IMR-90 (cell line): Measurements from ENCODE around the gene CD177. TPM values are rescaled to one million over a fixed set of nuclear protein-coding genes. Genes with fewer than 3 reads are reported as not detected.
"Not testable (repeated sequence)": the region's sequence is repeated elsewhere in the genome, so short reads cannot be mapped to it uniquely, and the experiment has no call there.

Experiments
- ATAC-seq: fragments of 200-7000 bp; cut with Tn5 transposase; 2 replicates; pipeline ENCODE4 v1.9.1; 2020; ENCODE audit warnings: low read depth, mild to moderate bottlenecking, moderate library complexity
- BruUV-seq: library from RNA; stranded (reverse); fragments of 400-500 nt; replicated peaks from 2 replicates; lab custom pipeline; 2021; lab: Mats Ljungman, UMichigan
- CTCF ChIA-PET: fragments of 300-600 bp; formaldehyde crosslinking; extraction: SDS; loops from one replicate; lab custom pipeline; 2021; ENCODE audit warnings: antibody characterized with exemption; lab: Yijun Ruan, JAX
- POLR2A ChIA-PET: fragments of 300-600 bp; sonication (Branson Sonifier 250); formaldehyde crosslinking; loops from one replicate; lab custom pipeline; 2022; ENCODE audit warnings: antibody characterized with exemption; ENCODE audit not compliant: unreplicated experiment; lab: Charles Lee
- DNase-seq: peaks from one replicate; pipeline ENCODE4 v3.0.0; 2013
- H2AFZ ChIP-seq: replicated peaks from 2 replicates; pipeline ENCODE3; 2013; ENCODE audit warnings: low read length, mild to moderate bottlenecking; ENCODE audit not compliant: poor library complexity
- H2AK5ac ChIP-seq: 2 replicates; pipeline ENCODE4 v1.6.1; 2013; ENCODE audit warnings: low read depth, low read length, inconsistent platforms
- H2AK9ac ChIP-seq: replicated peaks from 2 replicates; pipeline ENCODE3; 2013; ENCODE audit warnings: mild to moderate bottlenecking, low read depth, low read length, moderate library complexity; ENCODE audit not compliant: poor library complexity
- H2BK120ac ChIP-seq: 2 replicates; pipeline ENCODE4 v1.6.1; 2013; ENCODE audit warnings: low read depth, low read length, inconsistent platforms
- H2BK15ac ChIP-seq: 3 replicates; pipeline ENCODE4 v1.6.1; 2013; ENCODE audit warnings: low read depth, low read length, inconsistent platforms
- H2BK20ac ChIP-seq: 2 replicates; pipeline ENCODE4 v1.6.1; 2013; ENCODE audit warnings: low read depth, mild to moderate bottlenecking, inconsistent platforms, low read length, moderate library complexity
- H2BK5ac ChIP-seq: 2 replicates; pipeline ENCODE4 v1.6.1; 2013; ENCODE audit warnings: mild to moderate bottlenecking, low read depth, low read length, inconsistent platforms; ENCODE audit not compliant: poor library complexity, severe bottlenecking
- H3K14ac ChIP-seq: replicated peaks from 2 replicates; pipeline ENCODE4 v1.6.1; 2013; ENCODE audit warnings: low read depth, low read length, inconsistent platforms
- H3K18ac ChIP-seq: 2 replicates; pipeline ENCODE4 v1.6.1; 2013; ENCODE audit warnings: low read depth, low read length, control low read depth
- H3K23ac ChIP-seq: 2 replicates; pipeline ENCODE4 v1.6.1; 2013; ENCODE audit warnings: low read depth, low read length, inconsistent platforms
- H3K27ac ChIP-seq: 2 replicates; pipeline ENCODE4 v1.5.1; 2013; ENCODE audit warnings: mild to moderate bottlenecking, control low read depth, low read length; ENCODE audit not compliant: insufficient read depth
- H3K27me3 ChIP-seq: 2 replicates; pipeline ENCODE4 v1.6.1; 2013; ENCODE audit warnings: low read length; ENCODE audit not compliant: control insufficient read depth, insufficient read depth
- H3K36me3 ChIP-seq: 2 replicates; pipeline ENCODE4 v1.6.1; 2013; ENCODE audit warnings: low read length, mixed read lengths; ENCODE audit not compliant: control insufficient read depth, insufficient read depth
- H3K4ac ChIP-seq: 2 replicates; pipeline ENCODE4 v1.6.1; 2013; ENCODE audit warnings: low read depth, low read length, inconsistent platforms
- H3K4me1 ChIP-seq: 2 replicates; pipeline ENCODE4 v1.6.1; 2013; ENCODE audit warnings: low read length, mixed read lengths; ENCODE audit not compliant: control insufficient read depth, insufficient read depth
- H3K4me2 ChIP-seq: 2 replicates; pipeline ENCODE4 v1.6.1; 2013; ENCODE audit warnings: low read depth, mild to moderate bottlenecking, control low read depth, low read length, moderate library complexity
- H3K4me3 ChIP-seq: 2 replicates; pipeline ENCODE4 v1.5.1; 2013; ENCODE audit warnings: low read depth, mild to moderate bottlenecking, control low read depth, low read length, moderate library complexity; ENCODE audit not compliant: insufficient read depth
- H3K56ac ChIP-seq: 2 replicates; pipeline ENCODE4 v1.6.1; 2013; ENCODE audit warnings: low read length, inconsistent platforms; ENCODE audit not compliant: insufficient read depth; ENCODE audit errors: extremely low read depth
- H3K79me1 ChIP-seq, 2 experiments: 2 replicates each; pipeline ENCODE4 v1.6.1; 2013; ENCODE audit warnings: low read length in 2 of 2, inconsistent platforms in 1 of 2, low read depth in 1 of 2
- H3K9ac ChIP-seq: 2 replicates; pipeline ENCODE4 v1.6.1; 2013; ENCODE audit warnings: low read depth, low read length, control low read depth
- H3K9me1 ChIP-seq: 2 replicates; pipeline ENCODE4 v1.6.1; 2013; ENCODE audit warnings: low read length, inconsistent platforms; ENCODE audit not compliant: insufficient read depth
- H3K9me3 ChIP-seq: 2 replicates; pipeline ENCODE4 v1.6.1; 2013; ENCODE audit warnings: low read length; ENCODE audit not compliant: control insufficient read depth, insufficient read depth
- H4K20me1 ChIP-seq: 2 replicates; pipeline ENCODE4 v1.6.1; 2013; ENCODE audit warnings: low read length, inconsistent platforms; ENCODE audit not compliant: insufficient read depth
- H4K5ac ChIP-seq: 2 replicates; pipeline ENCODE4 v1.6.1; 2013; ENCODE audit warnings: mild to moderate bottlenecking, low read depth, low read length, control low read depth
- H4K8ac ChIP-seq, 2 experiments: 2 replicates each; pipeline ENCODE4 v1.6.1; 2013; ENCODE audit warnings: low read depth in 2 of 2, low read length in 2 of 2, control low read depth in 1 of 2, inconsistent platforms in 1 of 2
- H4K91ac ChIP-seq: 2 replicates; pipeline ENCODE4 v1.6.1; 2013; ENCODE audit warnings: low read depth, low read length, inconsistent platforms; ENCODE audit not compliant: insufficient read depth
- WGBS, 2 experiments: methylation state at CpG; one replicate each; pipeline versions ENCODE4 v1.1.5 to v1.1.7; 2013; ENCODE audit warnings: missing lambda C conversion rate in 2 of 2; ENCODE audit not compliant: insufficient read length in 1 of 2; ENCODE audit errors: extremely low coverage in 2 of 2; 5-methylcytosine and 5-hydroxymethylcytosine counted together
- dilution Hi-C: fragments of 300-500 bp; cut with HindIII; formaldehyde crosslinking; loops from one replicate; pipeline ENCODE4 v1.14.3; 2018; ENCODE audit warnings: low sequenced_read_pairs; ENCODE audit not compliant: unreplicated experiment
- in situ Hi-C: fragments of 300-500 bp; cut with MboI; formaldehyde crosslinking; loops from 3 replicates; pipeline ENCODE4 v1.14.3; 2019; ENCODE audit warnings: low sequenced_read_pairs, inconsistent platforms, mixed read lengths
- intact Hi-C: fragments of 100-400 bp; cut with micrococcal nuclease; formaldehyde crosslinking; loops from 2 replicates; pipeline ENCODE4 v1.10.0; 2022
- polyA plus RNA-seq, 3 experiments: library from polyadenylated mRNA; depleted of rRNA; stranded (reverse); fragments of >200 nt; gene quantifications; 2 replicates each; pipeline ENCODE4 v1.2.3, GENCODE V29; 2012; ENCODE audit warnings: low replicate concordance in 1 of 3
- total RNA-seq: library from RNA; depleted of rRNA; stranded (reverse); fragments of >200 nt; gene quantifications from 2 replicates; pipeline ENCODE4 v1.2.3, GENCODE V29; 2012

The CD177 gene
- total and polyA plus RNA-seq, 2 of the 4 experiments (the other 2 are of a cell fraction) = 0.14 TPM; not detected in 1

GRCh38 chr19:43390903-43391551 is 37.5 kb downstream of the CD177 start:
- H3K79me1 ChIP-seq, H3K9me1 ChIP-seq, H3K23ac ChIP-seq, H3K4me2 ChIP-seq, H2BK20ac ChIP-seq, H3K9me3 ChIP-seq, POLR2A ChIA-PET, H4K5ac ChIP-seq, H3K14ac ChIP-seq, BruUV-seq, H4K91ac ChIP-seq, H3K18ac ChIP-seq, H2BK5ac ChIP-seq, H3K36me3 ChIP-seq, H2AK5ac ChIP-seq, CTCF ChIA-PET, H2AFZ ChIP-seq, H3K27ac ChIP-seq, intact Hi-C loops, H2AK9ac ChIP-seq, H2BK120ac ChIP-seq, H4K8ac ChIP-seq, H3K56ac ChIP-seq, ATAC-seq, in situ Hi-C loops, H4K20me1 ChIP-seq, H2BK15ac ChIP-seq, DNase-seq, H3K4me1 ChIP-seq, dilution Hi-C loops, H3K4me3 ChIP-seq, H3K9ac ChIP-seq, H3K4ac ChIP-seq: not testable (repeated sequence)
- peaks cover 12% of the 10 kb centered on the region for H3K27me3 ChIP-seq
- WGBS, 2 experiments = 60 to 100% methylated on average over 1 of the region's 11 CpGs

GRCh38 chr19:43391552-43391935 is 38.1 kb downstream of the CD177 start:
- H4K91ac ChIP-seq, BruUV-seq, H3K4me2 ChIP-seq, H2BK15ac ChIP-seq, intact Hi-C loops, H2BK5ac ChIP-seq, H3K18ac ChIP-seq, H2AFZ ChIP-seq, H4K5ac ChIP-seq, H2BK20ac ChIP-seq, H3K14ac ChIP-seq, POLR2A ChIA-PET, H3K36me3 ChIP-seq, H3K4me1 ChIP-seq, H3K9me3 ChIP-seq, H3K9me1 ChIP-seq, H4K20me1 ChIP-seq, H3K79me1 ChIP-seq, H3K23ac ChIP-seq, dilution Hi-C loops, H2AK9ac ChIP-seq, H3K4me3 ChIP-seq, H3K56ac ChIP-seq, H3K27ac ChIP-seq, H2AK5ac ChIP-seq, H2BK120ac ChIP-seq, H3K9ac ChIP-seq, H3K4ac ChIP-seq, DNase-seq, H4K8ac ChIP-seq, CTCF ChIA-PET, in situ Hi-C loops, ATAC-seq: not testable (repeated sequence)
- WGBS, 2 experiments = 100% methylated on average over 1 of the region's 6 CpGs; no CpG with 5 or more reads in 1 of the 2 experiments
- H3K27me3 ChIP-seq = peaks cover 14% of the 10 kb centered on the region
